Smooth muscle cell (in vitro differentiated cells): ENCODE measurements around the gene SLC24A1. TPM values are rescaled to one million over a fixed set of nuclear protein-coding genes. Genes with fewer than 3 reads are reported as not detected.
A peak's percentile ranks its signal among the peaks of the same experiment; 100 is the strongest.

Source experiments
- DNase-seq: peaks from one replicate; lab custom pipeline; 2025; ENCODE audit not compliant: unreplicated experiment; lab: John Stamatoyannopoulos, UW
- H2AFZ ChIP-seq: fragments of 200-600 bp; sonication (generic); 2 replicates; pipeline ENCODE4 v1.6.0; 2016; ENCODE audit warnings: antibody characterized with exemption, low read depth, mild to moderate bottlenecking
- H3F3A ChIP-seq: fragments of 200-600 bp; sonication (generic); 2 replicates; pipeline ENCODE4 v1.6.0; 2017; ENCODE audit warnings: antibody characterized with exemption, low read depth
- H3K27ac ChIP-seq: fragments of 200-600 bp; sonication (generic); 2 replicates; pipeline ENCODE4 v1.5.1; 2016; ENCODE audit warnings: low read depth, mild to moderate bottlenecking
- H3K27me3 ChIP-seq: fragments of 200-600 bp; sonication (generic); 2 replicates; pipeline ENCODE4 v1.6.1; 2016; ENCODE audit warnings: low read depth, mild to moderate bottlenecking
- H3K36me3 ChIP-seq: fragments of 200-600 bp; sonication (generic); 2 replicates; pipeline ENCODE4 v1.5.1; 2016; ENCODE audit warnings: low read depth
- H3K4me1 ChIP-seq: fragments of 200-600 bp; sonication (generic); 2 replicates; pipeline ENCODE4 v1.5.1; 2016; ENCODE audit warnings: low read depth
- H3K4me2 ChIP-seq: fragments of 200-600 bp; sonication (generic); 2 replicates; pipeline ENCODE4 v1.6.0; 2016; ENCODE audit warnings: mild to moderate bottlenecking
- H3K4me3 ChIP-seq: fragments of 200-600 bp; sonication (generic); 2 replicates; pipeline ENCODE4 v1.5.1; 2016; ENCODE audit warnings: mild to moderate bottlenecking
- H3K79me2 ChIP-seq: fragments of 200-600 bp; sonication (generic); 2 replicates; pipeline ENCODE4 v1.6.0; 2016; ENCODE audit warnings: low read depth, mild to moderate bottlenecking
- H3K9ac ChIP-seq: fragments of 200-600 bp; sonication (generic); 2 replicates; pipeline ENCODE4 v1.6.0; 2016; ENCODE audit warnings: low read depth
- H3K9me3 ChIP-seq: fragments of 200-600 bp; sonication (generic); replicated peaks from 2 replicates; pipeline ENCODE4 v1.5.1; 2016; ENCODE audit warnings: low read depth
- H4K20me1 ChIP-seq: fragments of 200-600 bp; sonication (generic); 2 replicates; pipeline ENCODE4 v1.6.0; 2016; ENCODE audit warnings: low read depth
- CTCF ChIP-seq: fragments of 200-600 bp; sonication (generic); IDR thresholded peaks from 2 replicates; pipeline ENCODE4 v1.5.1; 2017; ENCODE audit warnings: borderline replicate concordance, mild to moderate bottlenecking, antibody characterized with exemption; ENCODE audit not compliant: insufficient read depth, poor library complexity, severe bottlenecking
- WGBS: methylation state at CpG from one replicate; pipeline ENCODE4 v1.1.7; 2016; ENCODE audit warnings: low lambda C conversion rate; 5-methylcytosine and 5-hydroxymethylcytosine counted together
- polyA plus RNA-seq: library from polyadenylated mRNA; unstranded; fragments of >200 nt; fragmentation: Nextera tagmentation; extraction: Ambion mirVana; gene quantifications from 2 replicates; pipeline ENCODE4 v1.2.1, GENCODE V29; 2016
- total RNA-seq: library from RNA; depleted of rRNA; stranded (reverse); fragments of >200 nt; gene quantifications from 2 replicates; pipeline ENCODE4 v1.2.3, GENCODE V29; 2014

SLC24A1 gene
- total and polyA plus RNA-seq, 2 experiments from 2014 or later: 1.3 to 2.8 TPM

- no peak overlapping the region for H3K4me2 ChIP-seq
- H2AFZ ChIP-seq: no peak overlapping the region
- H4K20me1 ChIP-seq: no peaks in the 10 kb centered on the region
- no peaks in the 10 kb centered on the region for H3F3A ChIP-seq
- H3K27ac ChIP-seq: no peak overlapping the region
- WGBS: 85% methylated on average over 3 of the region's 3 CpGs
- peak; percentile 24 for TF ChIP-seq CTCF
- no peak for DNase-seq
- H3K27me3 ChIP-seq: no peaks in the 10 kb centered on the region
- no peaks in the 10 kb centered on the region for H3K4me1 ChIP-seq
- H3K36me3 ChIP-seq: peaks cover 26% of the 10 kb centered on the region
- no peaks in the 10 kb centered on the region for H3K79me2 ChIP-seq
- no peaks in the 10 kb centered on the region for H3K9me3 ChIP-seq
- no peak overlapping the region for H3K4me3 ChIP-seq
- H3K9ac ChIP-seq: no peak overlapping the region
Observed at GRCh38 chr15:65595960-65596359, 25.8 kb upstream of the SLC24A1 start.

GRCh38 chr15:65598468-65598867 is 23.3 kb upstream of the SLC24A1 start:
- no peak overlapping the region for H3K27ac ChIP-seq
- H2AFZ ChIP-seq: no peak overlapping the region
- no peaks in the 10 kb centered on the region for H3K4me1 ChIP-seq
- no peaks in the 10 kb centered on the region for H3K27me3 ChIP-seq
- H3K36me3 ChIP-seq: peaks cover 16% of the 10 kb centered on the region
- TF ChIP-seq CTCF: no peak
- no peak overlapping the region for H3K9ac ChIP-seq
- H3F3A ChIP-seq: no peaks in the 10 kb centered on the region
- no peaks in the 10 kb centered on the region for H3K9me3 ChIP-seq
- H4K20me1 ChIP-seq: no peaks in the 10 kb centered on the region
- DNase-seq: no peak
- H3K4me3 ChIP-seq: no peak overlapping the region
- H3K4me2 ChIP-seq: no peak overlapping the region
- no peaks in the 10 kb centered on the region for H3K79me2 ChIP-seq
- 98% methylated on average over 2 of the region's 2 CpGs for WGBS

GRCh38 chr15:65599677-65600076 is 22.1 kb upstream of the SLC24A1 start:
- H3K27me3 ChIP-seq: no peaks in the 10 kb centered on the region
- peaks cover 16% of the 10 kb centered on the region for H3K36me3 ChIP-seq
- no peak overlapping the region for H3K4me2 ChIP-seq
- no peak overlapping the region for H3K4me3 ChIP-seq
- 96% methylated on average over 5 of the region's 5 CpGs for WGBS
- no peaks in the 10 kb centered on the region for H3K9me3 ChIP-seq
- H3F3A ChIP-seq: no peaks in the 10 kb centered on the region
- no peak overlapping the region for H3K27ac ChIP-seq
- H3K79me2 ChIP-seq: no peaks in the 10 kb centered on the region
- no peaks in the 10 kb centered on the region for H4K20me1 ChIP-seq
- H2AFZ ChIP-seq: no peak overlapping the region
- TF ChIP-seq CTCF: no peak
- no peaks in the 10 kb centered on the region for H3K4me1 ChIP-seq
- no peak overlapping the region for H3K9ac ChIP-seq
- DNase-seq: no peak

- Histone ChIP-seq H3K27ac (no peak overlapping the region), H3K27me3 (no peaks in the 10 kb centered on the region), H3K4me2 (no peak overlapping the region), H3K4me3 (no peak overlapping the region), H3K9me3 (no peaks in the 10 kb centered on the region), H3F3A (no peaks in the 10 kb centered on the region), H2AFZ (no peak overlapping the region), H3K36me3 (peaks cover 4% of the 10 kb centered on the region), H3K79me2 (peaks cover 23% of the 10 kb centered on the region), H4K20me1 (no peaks in the 10 kb centered on the region), H3K9ac (no peak overlapping the region), H3K4me1 (no peaks in the 10 kb centered on the region)
- no peak for TF ChIP-seq CTCF
- 83% methylated on average over 2 of the region's 2 CpGs for WGBS
- no peak for DNase-seq
Observed at GRCh38 chr15:65603134-65603533, 18.6 kb upstream of the SLC24A1 start.
